ENCODE results near the gene HAUS2. TPM values are rescaled to one million over a fixed set of nuclear protein-coding genes. Genes with fewer than 3 reads are reported as not detected.
"Not testable (repeated sequence)": the region's sequence is repeated elsewhere in the genome, so short reads cannot be mapped to it uniquely, and the experiment has no call there.

HAUS2 gene
- total RNA-seq, 2 donors from 2014 or later: 27.5 to 41.9 TPM

DNA sequence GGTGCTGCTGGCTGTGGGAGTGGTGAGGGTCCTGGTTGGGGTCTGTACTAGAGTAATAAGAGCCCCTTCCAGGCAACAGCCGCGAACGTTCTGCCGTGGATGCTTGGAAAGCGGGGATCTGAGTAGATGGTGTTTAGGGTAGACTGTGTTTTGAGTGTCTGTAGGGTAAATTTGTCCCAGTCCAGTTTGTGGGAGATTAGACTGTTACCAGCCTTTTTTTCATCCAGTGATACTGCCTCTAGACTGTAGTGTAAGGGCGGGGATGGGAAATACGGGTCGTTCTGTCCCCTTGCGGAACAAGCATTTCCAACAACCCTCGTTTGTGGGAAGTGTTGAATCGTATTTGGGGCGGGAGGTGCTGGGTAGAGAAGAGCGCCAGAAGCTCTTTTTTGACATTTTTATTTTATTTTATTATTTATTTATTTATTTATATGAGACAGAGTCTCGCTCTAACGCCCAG lies 424 bp downstream of the HAUS2 start:
- H3K4me3 ChIP-seq: peak overlapping the region; percentile 75 to 77
- no peaks in the 10 kb centered on the region for H3K27me3 ChIP-seq (replicated peaks; ENCODE audit: insufficient read depth)
- H3K4me1 ChIP-seq (replicated peaks): no peaks in the 10 kb centered on the region
- under 1% methylated on average over 15 of the region's 15 CpGs for WGBS
- peak; percentile 8 for DNase-seq (ENCODE audit: low spot score)
- H3K9me3 ChIP-seq: no peaks in the 10 kb centered on the region
- TF ChIP-seq POLR2A (IDR thresholded peaks at IDR 0.05) (no peak), POLR2AphosphoS5 (IDR thresholded peaks at IDR 0.05) (no peak)
- TF ChIP-seq, protein P1, sequence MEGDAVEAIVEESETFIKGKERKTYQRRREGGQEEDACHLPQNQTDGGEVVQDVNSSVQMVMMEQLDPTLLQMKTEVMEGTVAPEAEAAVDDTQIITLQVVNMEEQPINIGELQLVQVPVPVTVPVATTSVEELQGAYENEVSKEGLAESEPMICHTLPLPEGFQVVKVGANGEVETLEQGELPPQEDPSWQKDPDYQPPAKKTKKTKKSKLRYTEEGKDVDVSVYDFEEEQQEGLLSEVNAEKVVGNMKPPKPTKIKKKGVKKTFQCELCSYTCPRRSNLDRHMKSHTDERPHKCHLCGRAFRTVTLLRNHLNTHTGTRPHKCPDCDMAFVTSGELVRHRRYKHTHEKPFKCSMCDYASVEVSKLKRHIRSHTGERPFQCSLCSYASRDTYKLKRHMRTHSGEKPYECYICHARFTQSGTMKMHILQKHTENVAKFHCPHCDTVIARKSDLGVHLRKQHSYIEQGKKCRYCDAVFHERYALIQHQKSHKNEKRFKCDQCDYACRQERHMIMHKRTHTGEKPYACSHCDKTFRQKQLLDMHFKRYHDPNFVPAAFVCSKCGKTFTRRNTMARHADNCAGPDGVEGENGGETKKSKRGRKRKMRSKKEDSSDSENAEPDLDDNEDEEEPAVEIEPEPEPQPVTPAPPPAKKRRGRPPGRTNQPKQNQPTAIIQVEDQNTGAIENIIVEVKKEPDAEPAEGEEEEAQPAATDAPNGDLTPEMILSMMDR (IDR thresholded peaks at IDR 0.05): no peak
- no peaks in the 10 kb centered on the region for H3K36me3 ChIP-seq
- H3K27ac ChIP-seq: peak overlapping the region; percentile 92 to 94
- intact Hi-C loops (cut with DNase I): loop anchor here (2.0 to 5.0 kb wide), 2 partner anchors 54 to 103 kb away; partner anchors contain the start of gene SNAP23

DNA sequence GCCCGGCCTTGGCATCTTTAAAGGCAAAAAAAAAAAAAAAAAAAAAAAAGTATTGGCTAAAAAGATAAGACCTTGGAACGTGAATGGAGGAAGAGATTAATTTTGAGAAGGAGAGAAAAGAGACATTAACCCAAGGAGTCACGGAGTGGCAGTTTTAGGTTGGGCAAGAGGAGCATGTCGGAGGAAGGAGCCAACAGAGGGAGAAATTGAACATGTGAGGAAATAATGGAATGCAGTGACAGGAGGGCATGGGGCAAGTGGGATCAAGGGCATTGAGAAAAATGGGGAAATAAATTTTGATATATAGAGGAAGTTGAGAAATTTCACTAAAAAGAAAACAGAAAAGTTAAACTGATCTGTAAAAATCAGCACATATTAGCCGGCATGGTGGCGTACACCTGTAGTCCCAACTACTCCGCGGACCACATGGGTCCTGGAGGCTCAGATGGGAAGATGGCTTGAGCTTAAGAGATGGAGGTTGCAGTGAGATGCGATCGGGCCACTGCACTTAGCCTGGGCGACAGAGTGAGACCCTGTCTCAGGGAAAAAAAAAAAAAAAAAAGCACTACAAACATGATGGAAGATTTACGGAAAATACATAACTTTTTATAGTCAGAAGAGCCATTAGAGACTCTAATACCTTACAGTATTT lies 1.2 kb downstream of the HAUS2 start:
- Histone ChIP-seq H3K9me3 (no peaks in the 10 kb centered on the region), H3K27me3 (replicated peaks; ENCODE audit: insufficient read depth) (no peaks in the 10 kb centered on the region), H3K4me1 (replicated peaks) (no peaks in the 10 kb centered on the region), H3K27ac (no peak overlapping the region), H3K4me3 (peak overlapping the region in 1 of 2 donors; percentile 75), H3K36me3 (no peaks in the 10 kb centered on the region)
- no peak for TF ChIP-seq POLR2A (IDR thresholded peaks at IDR 0.05)
- no peak for TF ChIP-seq POLR2AphosphoS5 (IDR thresholded peaks at IDR 0.05)
- TF ChIP-seq, protein P1 (IDR thresholded peaks at IDR 0.05): no peak
- intact Hi-C loops (cut with DNase I): loop anchor here (2.0 to 5.0 kb wide), 2 partner anchors 55 to 102 kb away; partner anchors contain the start of gene SNAP23
- DNase-seq (ENCODE audit: low spot score): no peak
- 71% methylated on average over 12 of the region's 12 CpGs for WGBS

DNA sequence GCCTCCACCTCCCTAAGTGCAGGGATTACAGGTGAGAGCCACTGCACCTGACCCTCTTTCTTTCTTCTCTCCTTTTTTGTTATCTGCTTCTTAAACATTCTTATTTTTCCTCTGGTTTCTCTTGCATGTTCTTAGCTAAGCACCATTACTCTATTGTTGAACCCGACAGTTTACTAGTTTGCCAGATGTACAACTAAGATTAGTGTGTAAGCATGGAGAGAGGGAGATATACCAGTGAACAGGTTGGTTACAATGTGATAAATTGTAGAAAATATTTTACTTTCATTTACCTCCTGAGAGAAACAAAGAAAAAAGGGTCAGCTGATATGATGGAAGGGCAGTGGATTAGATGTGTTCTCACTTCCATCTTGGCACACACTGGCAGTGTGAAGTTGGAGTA lies 4.9 kb downstream of the HAUS2 start:
- H3K9me3 ChIP-seq: no peaks in the 10 kb centered on the region
- no peak for TF ChIP-seq POLR2A (IDR thresholded peaks at IDR 0.05)
- DNase-seq (ENCODE audit: low spot score): no peak
- no peak overlapping the region for H3K4me3 ChIP-seq
- H3K4me1 ChIP-seq (replicated peaks): no peaks in the 10 kb centered on the region
- 72% methylated on average over 1 of the region's 1 CpG for WGBS
- H3K27ac ChIP-seq: no peak overlapping the region
- no peaks in the 10 kb centered on the region for H3K27me3 ChIP-seq (replicated peaks; ENCODE audit: insufficient read depth)
- intact Hi-C loops (cut with DNase I): no loop called here
- H3K36me3 ChIP-seq: no peaks in the 10 kb centered on the region

DNA sequence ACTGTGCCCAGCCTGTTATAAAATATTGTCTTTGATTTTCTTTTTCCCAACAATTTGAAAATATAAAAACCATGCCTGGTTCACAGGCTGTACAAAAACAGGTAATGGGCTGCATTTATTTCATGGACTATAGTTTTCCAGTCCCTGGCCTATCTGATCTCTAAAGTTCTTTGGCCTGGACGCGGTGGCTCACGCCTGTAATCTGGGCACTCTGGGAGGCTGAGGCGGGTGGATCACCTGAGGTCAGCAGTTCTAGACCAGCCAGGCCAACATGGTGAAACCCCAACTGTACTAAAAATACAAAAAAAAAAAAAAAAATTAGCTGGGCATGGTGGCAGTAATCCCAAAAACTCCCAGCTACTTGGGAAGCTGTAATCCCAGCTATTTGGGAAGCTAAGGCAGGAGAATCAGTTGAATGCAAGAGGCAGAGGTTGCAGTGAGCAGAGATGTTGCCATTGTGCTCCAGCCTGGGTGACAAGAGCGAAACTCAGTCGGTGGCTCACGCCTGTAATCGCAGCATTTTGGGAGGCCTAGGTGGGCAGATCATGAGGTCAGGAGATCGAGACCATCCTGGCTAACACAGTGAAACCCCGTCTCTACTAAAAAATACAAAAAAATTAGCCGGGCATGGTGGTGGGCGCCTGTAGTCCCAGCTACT lies 8.0 kb downstream of the HAUS2 start:
- H3K9me3 ChIP-seq; H3K27me3 ChIP-seq (replicated peaks; ENCODE audit: insufficient read depth); DNase-seq (ENCODE audit: low spot score); H3K4me1 ChIP-seq (replicated peaks); intact Hi-C loops (cut with DNase I); H3K27ac ChIP-seq; H3K36me3 ChIP-seq; H3K4me3 ChIP-seq: not testable (repeated sequence)
- WGBS: 98% methylated on average over 12 of the region's 12 CpGs

DNA sequence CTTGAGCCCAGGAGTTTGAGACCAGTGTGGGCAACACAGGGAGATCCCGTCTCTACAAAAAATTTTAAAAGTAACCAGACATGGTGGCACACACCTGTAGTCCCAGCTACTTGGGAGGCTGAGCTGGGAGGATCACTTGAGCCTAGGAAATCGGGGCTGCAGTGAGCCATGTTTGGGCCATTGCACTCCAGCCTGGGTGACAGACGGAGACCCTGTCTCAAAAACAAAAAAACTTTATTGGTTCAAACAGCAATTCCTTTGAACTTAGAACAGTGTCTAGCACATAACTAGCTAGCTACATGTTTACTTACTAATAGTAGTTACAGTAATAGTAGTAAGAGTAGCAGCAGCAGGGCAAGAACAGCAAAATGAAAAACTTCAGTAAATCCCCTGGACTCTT lies 10.1 kb downstream of the HAUS2 start:
- intact Hi-C loops (cut with DNase I): no loop called here
- TF ChIP-seq, protein P1 (IDR thresholded peaks at IDR 0.05): no peak
- TF ChIP-seq POLR2AphosphoS5 (IDR thresholded peaks at IDR 0.05) (no peak), POLR2A (IDR thresholded peaks at IDR 0.05) (no peak)
- no peak overlapping the region for H3K27ac ChIP-seq
- H3K4me1 ChIP-seq (replicated peaks): no peaks in the 10 kb centered on the region
- no peaks in the 10 kb centered on the region for H3K27me3 ChIP-seq (replicated peaks; ENCODE audit: insufficient read depth)
- WGBS: 98% methylated on average over 3 of the region's 3 CpGs
- no peak for DNase-seq (ENCODE audit: low spot score)
- peaks cover 0 to 4% of the 10 kb centered on the region in 2 donors for H3K36me3 ChIP-seq
- H3K9me3 ChIP-seq: no peaks in the 10 kb centered on the region
- H3K4me3 ChIP-seq: no peak overlapping the region
